HG03439 (cell line): ENCODE measurements around the gene KRTAP2-4.
"Not testable (repeated sequence)": the region's sequence is repeated elsewhere in the genome, so short reads cannot be mapped to it uniquely, and the experiment has no call there.

Experiments used
- ATAC-seq: cut with Tn5 transposase; IDR thresholded peaks from one replicate; pipeline ENCODE4 v1.9.1; 2021; ENCODE audit warnings: mild to moderate bottlenecking, moderate library complexity; ENCODE audit not compliant: unreplicated experiment

KRTAP2-4 gene

GRCh38 chr17:41040783-41041571 is 24.7 kb downstream of the KRTAP2-4 start, which contains the start of gene KRTAP1-1:
Gene KRTAP1-1, minus strand, starts transcription at chr17:41041450. Its CDS starts 53 bp downstream, at chr17:41041397.
- not testable (repeated sequence) for ATAC-seq

GRCh38 chr17:41037853-41038350 is 27.8 kb downstream of the KRTAP2-4 start:
- ATAC-seq, result no peak

GRCh38 chr17:41034346-41034935 is 31.2 kb downstream of the KRTAP2-4 start, which contains the start of gene KRTAP1-3:
Gene KRTAP1-3, minus strand, starts transcription at chr17:41034874. Its CDS starts 53 bp downstream, at chr17:41034821.
- ATAC-seq, result not testable (repeated sequence)

GRCh38 chr17:41029633-41030245 is 35.9 kb downstream of the KRTAP2-4 start, which contains the start of gene KRTAP1-4:
Gene KRTAP1-4, minus strand, starts transcription at chr17:41030195. Its CDS starts 117 bp downstream, at chr17:41030078.
- ATAC-seq, result no peak

- no peak for ATAC-seq
These were observed 38.8 kb downstream of the KRTAP2-4 start, which contains the start of gene KRTAP1-5 for GRCh38 chr17:41026715-41027471. Gene KRTAP1-5, minus strand, starts transcription at chr17:41027208. Its CDS starts 53 bp downstream, at chr17:41027155.

- no peak for ATAC-seq
These were observed 41.0 kb downstream of the KRTAP2-4 start for GRCh38 chr17:41024697-41025096.

- no peak for ATAC-seq
These were observed 45.3 kb downstream of the KRTAP2-4 start for GRCh38 chr17:41020336-41020735.

GRCh38 chr17:41019415-41019814 is 46.3 kb downstream of the KRTAP2-4 start:
- ATAC-seq, result no peak

- ATAC-seq, result no peak
These were observed 47.1 kb downstream of the KRTAP2-4 start for GRCh38 chr17:41018541-41018940.

- ATAC-seq, result no peak
These were observed 49.0 kb downstream of the KRTAP2-4 start for GRCh38 chr17:41016578-41017215.

- ATAC-seq, result no peak
These were observed 50.2 kb downstream of the KRTAP2-4 start for GRCh38 chr17:41015454-41015853.
